Measurements from ENCODE around the gene CRYGC. TPM values are rescaled to one million over a fixed set of nuclear protein-coding genes. Genes with fewer than 3 reads are reported as not detected.

CRYGC gene
- total and polyA plus RNA-seq, 4 donors = not detected

- no peak for TF ChIP-seq CTCF (IDR thresholded peaks at IDR 0.05; ENCODE audit: control extremely low read depth, extremely low read depth)
- H3K4me3 ChIP-seq = no peak overlapping the region
- no peak for ATAC-seq (ENCODE audit: insufficient read depth, low FRiP score)
- H3K9me3 ChIP-seq (ENCODE audit: control insufficient read depth in 4 of 4, insufficient read depth in 3 of 4, low read length in 3 of 4) = no peaks in the 10 kb centered on the region
- no peaks in the 10 kb centered on the region for H3K36me3 ChIP-seq (ENCODE audit: control insufficient read depth in 4 of 4, insufficient read depth in 4 of 4, low read length in 4 of 4)
- H3K9ac ChIP-seq (ENCODE audit: insufficient read depth in 1 of 2, low read length in 2 of 2) = no peak overlapping the region
- H3K4me1 ChIP-seq (ENCODE audit: control insufficient read depth in 5 of 5, insufficient read depth in 5 of 5, low read length in 5 of 5) = no peaks in the 10 kb centered on the region
- no peak overlapping the region for H3K27ac ChIP-seq (ENCODE audit: low read depth in 1 of 2, low read length in 1 of 2)
- H3K27me3 ChIP-seq (ENCODE audit: control insufficient read depth in 3 of 3, insufficient read depth in 3 of 3, low read length in 2 of 3) = no peaks in the 10 kb centered on the region
- DNase-seq = no peak
Observed at GRCh38 chr2:208153156-208153555, 23.5 kb upstream of the CRYGC start.

GRCh38 chr2:208150956-208151355 is 21.3 kb upstream of the CRYGC start:
- Histone ChIP-seq H3K4me1 (ENCODE audit: control insufficient read depth in 5 of 5, insufficient read depth in 5 of 5, low read length in 5 of 5) (no peaks in the 10 kb centered on the region), H3K27me3 (ENCODE audit: control insufficient read depth in 3 of 3, insufficient read depth in 3 of 3, low read length in 2 of 3) (no peaks in the 10 kb centered on the region), H3K36me3 (ENCODE audit: control insufficient read depth in 4 of 4, insufficient read depth in 4 of 4, low read length in 4 of 4) (no peaks in the 10 kb centered on the region), H3K9ac (ENCODE audit: insufficient read depth in 1 of 2, low read length in 2 of 2) (no peak overlapping the region), H3K4me3 (no peak overlapping the region), H3K27ac (ENCODE audit: low read depth in 1 of 2, low read length in 1 of 2) (no peak overlapping the region), H3K9me3 (ENCODE audit: control insufficient read depth in 4 of 4, insufficient read depth in 3 of 4, low read length in 3 of 4) (no peaks in the 10 kb centered on the region)
- ATAC-seq (ENCODE audit: insufficient read depth, low FRiP score) (no peak), DNase-seq (no peak)
- 43 to 75% methylated on average over 1 of the region's 1 CpG for WGBS, 2 donors
- TF ChIP-seq CTCF (IDR thresholded peaks at IDR 0.05; ENCODE audit: control extremely low read depth, extremely low read depth) = no peak

- no peak overlapping the region for H3K27ac ChIP-seq (ENCODE audit: low read depth in 1 of 2, low read length in 1 of 2)
- no peak for TF ChIP-seq CTCF (IDR thresholded peaks at IDR 0.05; ENCODE audit: control extremely low read depth, extremely low read depth)
- H3K4me1 ChIP-seq (ENCODE audit: control insufficient read depth in 5 of 5, insufficient read depth in 5 of 5, low read length in 5 of 5) = no peaks in the 10 kb centered on the region
- ATAC-seq (ENCODE audit: insufficient read depth, low FRiP score) (no peak), DNase-seq (no peak)
- H3K9me3 ChIP-seq (ENCODE audit: control insufficient read depth in 4 of 4, insufficient read depth in 3 of 4, low read length in 3 of 4) = peaks cover 0 to 3% (median 0%) of the 10 kb centered on the region in 4 donors
- no peaks in the 10 kb centered on the region for H3K36me3 ChIP-seq (ENCODE audit: control insufficient read depth in 4 of 4, insufficient read depth in 4 of 4, low read length in 4 of 4)
- no peak overlapping the region for H3K9ac ChIP-seq (ENCODE audit: insufficient read depth in 1 of 2, low read length in 2 of 2)
- no peak overlapping the region for H3K4me3 ChIP-seq
- no peaks in the 10 kb centered on the region for H3K27me3 ChIP-seq (ENCODE audit: control insufficient read depth in 3 of 3, insufficient read depth in 3 of 3, low read length in 2 of 3)
Observed at GRCh38 chr2:208150094-208150493, 20.5 kb upstream of the CRYGC start.

- Histone ChIP-seq H3K4me3 (no peak overlapping the region), H3K27ac (ENCODE audit: low read depth in 1 of 2, low read length in 1 of 2) (no peak overlapping the region), H3K36me3 (ENCODE audit: control insufficient read depth in 4 of 4, insufficient read depth in 4 of 4, low read length in 4 of 4) (no peaks in the 10 kb centered on the region), H3K9me3 (ENCODE audit: control insufficient read depth in 4 of 4, insufficient read depth in 3 of 4, low read length in 3 of 4) (peaks cover 0 to 3% (median 0%) of the 10 kb centered on the region in 4 donors), H3K4me1 (ENCODE audit: control insufficient read depth in 5 of 5, insufficient read depth in 5 of 5, low read length in 5 of 5) (no peaks in the 10 kb centered on the region), H3K27me3 (ENCODE audit: control insufficient read depth in 3 of 3, insufficient read depth in 3 of 3, low read length in 2 of 3) (no peaks in the 10 kb centered on the region), H3K9ac (ENCODE audit: insufficient read depth in 1 of 2, low read length in 2 of 2) (no peak overlapping the region)
- ATAC-seq (ENCODE audit: insufficient read depth, low FRiP score) = no peak
- WGBS, 2 donors = 73 to 88% methylated on average over 2 of the region's 2 CpGs
- TF ChIP-seq CTCF (IDR thresholded peaks at IDR 0.05; ENCODE audit: control extremely low read depth, extremely low read depth) = no peak
- DNase-seq = no peak
Observed at GRCh38 chr2:208148803-208149202, 19.2 kb upstream of the CRYGC start.

Data from lung (tissue), 12 donors.